IMR-90 (cell line): ENCODE data around the gene JAGN1. TPM values are rescaled to one million over a fixed set of nuclear protein-coding genes. Genes with fewer than 3 reads are reported as not detected.

ENCODE experiments used
- ATAC-seq: fragments of 200-7000 bp; cut with Tn5 transposase; 2 replicates; pipeline ENCODE4 v1.9.1; 2020; ENCODE audit warnings: low read depth, mild to moderate bottlenecking, moderate library complexity
- BruUV-seq: library from RNA; stranded (reverse); fragments of 400-500 nt; replicated peaks from 2 replicates; lab custom pipeline; 2021; lab: Mats Ljungman, UMichigan
- CTCF ChIA-PET: fragments of 300-600 bp; formaldehyde crosslinking; extraction: SDS; loops from one replicate; lab custom pipeline; 2021; ENCODE audit warnings: antibody characterized with exemption; lab: Yijun Ruan, JAX
- POLR2A ChIA-PET: fragments of 300-600 bp; sonication (Branson Sonifier 250); formaldehyde crosslinking; loops from one replicate; lab custom pipeline; 2022; ENCODE audit warnings: antibody characterized with exemption; ENCODE audit not compliant: unreplicated experiment; lab: Charles Lee
- DNase-seq: peaks from one replicate; pipeline ENCODE4 v3.0.0; 2013
- H2AFZ ChIP-seq: replicated peaks from 2 replicates; pipeline ENCODE3; 2013; ENCODE audit warnings: low read length, mild to moderate bottlenecking; ENCODE audit not compliant: poor library complexity
- H2AK5ac ChIP-seq: 2 replicates; pipeline ENCODE4 v1.6.1; 2013; ENCODE audit warnings: low read depth, low read length, inconsistent platforms
- H2AK9ac ChIP-seq: replicated peaks from 2 replicates; pipeline ENCODE3; 2013; ENCODE audit warnings: mild to moderate bottlenecking, low read depth, low read length, moderate library complexity; ENCODE audit not compliant: poor library complexity
- H2BK120ac ChIP-seq: 2 replicates; pipeline ENCODE4 v1.6.1; 2013; ENCODE audit warnings: low read depth, low read length, inconsistent platforms
- H2BK15ac ChIP-seq: 3 replicates; pipeline ENCODE4 v1.6.1; 2013; ENCODE audit warnings: low read depth, low read length, inconsistent platforms
- H2BK20ac ChIP-seq: 2 replicates; pipeline ENCODE4 v1.6.1; 2013; ENCODE audit warnings: low read depth, mild to moderate bottlenecking, inconsistent platforms, low read length, moderate library complexity
- H2BK5ac ChIP-seq: 2 replicates; pipeline ENCODE4 v1.6.1; 2013; ENCODE audit warnings: mild to moderate bottlenecking, low read depth, low read length, inconsistent platforms; ENCODE audit not compliant: poor library complexity, severe bottlenecking
- H3K14ac ChIP-seq: replicated peaks from 2 replicates; pipeline ENCODE4 v1.6.1; 2013; ENCODE audit warnings: low read depth, low read length, inconsistent platforms
- H3K18ac ChIP-seq: 2 replicates; pipeline ENCODE4 v1.6.1; 2013; ENCODE audit warnings: low read depth, low read length, control low read depth
- H3K23ac ChIP-seq: 2 replicates; pipeline ENCODE4 v1.6.1; 2013; ENCODE audit warnings: low read depth, low read length, inconsistent platforms
- H3K27ac ChIP-seq: 2 replicates; pipeline ENCODE4 v1.5.1; 2013; ENCODE audit warnings: mild to moderate bottlenecking, control low read depth, low read length; ENCODE audit not compliant: insufficient read depth
- H3K27me3 ChIP-seq: 2 replicates; pipeline ENCODE4 v1.6.1; 2013; ENCODE audit warnings: low read length; ENCODE audit not compliant: control insufficient read depth, insufficient read depth
- H3K36me3 ChIP-seq: 2 replicates; pipeline ENCODE4 v1.6.1; 2013; ENCODE audit warnings: low read length, mixed read lengths; ENCODE audit not compliant: control insufficient read depth, insufficient read depth
- H3K4ac ChIP-seq: 2 replicates; pipeline ENCODE4 v1.6.1; 2013; ENCODE audit warnings: low read depth, low read length, inconsistent platforms
- H3K4me1 ChIP-seq: 2 replicates; pipeline ENCODE4 v1.6.1; 2013; ENCODE audit warnings: low read length, mixed read lengths; ENCODE audit not compliant: control insufficient read depth, insufficient read depth
- H3K4me2 ChIP-seq: 2 replicates; pipeline ENCODE4 v1.6.1; 2013; ENCODE audit warnings: low read depth, mild to moderate bottlenecking, control low read depth, low read length, moderate library complexity
- H3K4me3 ChIP-seq: 2 replicates; pipeline ENCODE4 v1.5.1; 2013; ENCODE audit warnings: low read depth, mild to moderate bottlenecking, control low read depth, low read length, moderate library complexity; ENCODE audit not compliant: insufficient read depth
- H3K56ac ChIP-seq: 2 replicates; pipeline ENCODE4 v1.6.1; 2013; ENCODE audit warnings: low read length, inconsistent platforms; ENCODE audit not compliant: insufficient read depth; ENCODE audit errors: extremely low read depth
- H3K79me1 ChIP-seq, 2 experiments: 2 replicates each; pipeline ENCODE4 v1.6.1; 2013; ENCODE audit warnings: low read length in 2 of 2, inconsistent platforms in 1 of 2, low read depth in 1 of 2
- H3K9ac ChIP-seq: 2 replicates; pipeline ENCODE4 v1.6.1; 2013; ENCODE audit warnings: low read depth, low read length, control low read depth
- H3K9me1 ChIP-seq: 2 replicates; pipeline ENCODE4 v1.6.1; 2013; ENCODE audit warnings: low read length, inconsistent platforms; ENCODE audit not compliant: insufficient read depth
- H3K9me3 ChIP-seq: 2 replicates; pipeline ENCODE4 v1.6.1; 2013; ENCODE audit warnings: low read length; ENCODE audit not compliant: control insufficient read depth, insufficient read depth
- H4K20me1 ChIP-seq: 2 replicates; pipeline ENCODE4 v1.6.1; 2013; ENCODE audit warnings: low read length, inconsistent platforms; ENCODE audit not compliant: insufficient read depth
- H4K5ac ChIP-seq: 2 replicates; pipeline ENCODE4 v1.6.1; 2013; ENCODE audit warnings: mild to moderate bottlenecking, low read depth, low read length, control low read depth
- H4K8ac ChIP-seq, 2 experiments: 2 replicates each; pipeline ENCODE4 v1.6.1; 2013; ENCODE audit warnings: low read depth in 2 of 2, low read length in 2 of 2, control low read depth in 1 of 2, inconsistent platforms in 1 of 2
- H4K91ac ChIP-seq: 2 replicates; pipeline ENCODE4 v1.6.1; 2013; ENCODE audit warnings: low read depth, low read length, inconsistent platforms; ENCODE audit not compliant: insufficient read depth
- RAD21 ChIP-seq: IDR thresholded peaks from 2 replicates; pipeline ENCODE4 v1.6.1; 2012; ENCODE audit warnings: low read length, improper control_type of control experiment
- WGBS, 2 experiments: methylation state at CpG; one replicate each; pipeline versions ENCODE4 v1.1.5 to v1.1.7; 2013; ENCODE audit warnings: missing lambda C conversion rate in 2 of 2; ENCODE audit not compliant: insufficient read length in 1 of 2; ENCODE audit errors: extremely low coverage in 2 of 2; 5-methylcytosine and 5-hydroxymethylcytosine counted together
- dilution Hi-C: fragments of 300-500 bp; cut with HindIII; formaldehyde crosslinking; loops from one replicate; pipeline ENCODE4 v1.14.3; 2018; ENCODE audit warnings: low sequenced_read_pairs; ENCODE audit not compliant: unreplicated experiment
- in situ Hi-C: fragments of 300-500 bp; cut with MboI; formaldehyde crosslinking; loops from 3 replicates; pipeline ENCODE4 v1.14.3; 2019; ENCODE audit warnings: low sequenced_read_pairs, inconsistent platforms, mixed read lengths
- intact Hi-C: fragments of 100-400 bp; cut with micrococcal nuclease; formaldehyde crosslinking; loops from 2 replicates; pipeline ENCODE4 v1.10.0; 2022
- polyA plus RNA-seq, 3 experiments: library from polyadenylated mRNA; depleted of rRNA; stranded (reverse); fragments of >200 nt; gene quantifications; 2 replicates each; pipeline ENCODE4 v1.2.3, GENCODE V29; 2012; ENCODE audit warnings: low replicate concordance in 1 of 3
- total RNA-seq: library from RNA; depleted of rRNA; stranded (reverse); fragments of >200 nt; gene quantifications from 2 replicates; pipeline ENCODE4 v1.2.3, GENCODE V29; 2012
- TF ChIP-seq, protein P1 (sequence below): fragments of 150-350 bp; IDR thresholded peaks from 2 replicates; pipeline ENCODE4 v1.6.1; 2017; ENCODE audit warnings: mild to moderate bottlenecking, antibody characterized with exemption, low read length, low read depth
- TF ChIP-seq, protein P2 (sequence below): fragments of 150-350 bp; IDR thresholded peaks from 2 replicates; pipeline ENCODE4 v1.6.1; 2016; ENCODE audit warnings: low read depth, mild to moderate bottlenecking, low read length, moderate library complexity, borderline replicate concordance

JAGN1 gene
- total and polyA plus RNA-seq, 2 of the 4 experiments (the other 2 are of a cell fraction), result 32.7 to 39.3 TPM

DNA sequence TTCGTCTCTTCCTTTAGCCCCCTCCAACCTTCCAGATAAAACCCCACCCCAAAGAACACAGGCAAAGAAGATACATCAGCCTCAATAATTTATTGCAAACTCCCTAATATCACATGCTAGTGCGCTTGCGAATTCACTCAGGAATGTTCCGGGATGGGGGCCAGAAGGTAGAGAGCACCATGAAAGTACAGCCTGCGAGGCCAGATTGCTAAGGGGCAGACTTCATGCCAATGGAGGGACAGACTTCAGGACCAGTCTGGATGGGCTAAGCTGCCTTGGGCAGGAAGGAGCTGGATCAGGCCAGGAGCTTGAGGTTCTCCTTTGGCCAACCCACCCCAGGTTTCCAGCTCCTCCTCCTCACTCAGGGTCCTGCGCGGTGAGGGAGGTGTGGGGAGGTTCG lies 23.8 kb upstream of the JAGN1 start:
- H4K20me1 ChIP-seq, result no peaks in the 10 kb centered on the region
- H4K5ac ChIP-seq, result no peak overlapping the region
- DNase-seq (no peak), ATAC-seq (no peak)
- H3K14ac ChIP-seq, result no peak overlapping the region
- intact Hi-C loops (no loop called here), dilution Hi-C loops (no loop called here), in situ Hi-C loops (no loop called here)
- TF ChIP-seq, protein P1, sequence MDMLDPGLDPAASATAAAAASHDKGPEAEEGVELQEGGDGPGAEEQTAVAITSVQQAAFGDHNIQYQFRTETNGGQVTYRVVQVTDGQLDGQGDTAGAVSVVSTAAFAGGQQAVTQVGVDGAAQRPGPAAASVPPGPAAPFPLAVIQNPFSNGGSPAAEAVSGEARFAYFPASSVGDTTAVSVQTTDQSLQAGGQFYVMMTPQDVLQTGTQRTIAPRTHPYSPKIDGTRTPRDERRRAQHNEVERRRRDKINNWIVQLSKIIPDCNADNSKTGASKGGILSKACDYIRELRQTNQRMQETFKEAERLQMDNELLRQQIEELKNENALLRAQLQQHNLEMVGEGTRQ, result no peak
- no peak for TF ChIP-seq RAD21
- TF ChIP-seq, protein P2, sequence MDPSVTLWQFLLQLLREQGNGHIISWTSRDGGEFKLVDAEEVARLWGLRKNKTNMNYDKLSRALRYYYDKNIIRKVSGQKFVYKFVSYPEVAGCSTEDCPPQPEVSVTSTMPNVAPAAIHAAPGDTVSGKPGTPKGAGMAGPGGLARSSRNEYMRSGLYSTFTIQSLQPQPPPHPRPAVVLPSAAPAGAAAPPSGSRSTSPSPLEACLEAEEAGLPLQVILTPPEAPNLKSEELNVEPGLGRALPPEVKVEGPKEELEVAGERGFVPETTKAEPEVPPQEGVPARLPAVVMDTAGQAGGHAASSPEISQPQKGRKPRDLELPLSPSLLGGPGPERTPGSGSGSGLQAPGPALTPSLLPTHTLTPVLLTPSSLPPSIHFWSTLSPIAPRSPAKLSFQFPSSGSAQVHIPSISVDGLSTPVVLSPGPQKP, result no peak
- H3K18ac ChIP-seq, result no peak overlapping the region
- no peak overlapping the region for H4K91ac ChIP-seq
- H2BK5ac ChIP-seq, result no peak overlapping the region
- H3K4me3 ChIP-seq, result no peak overlapping the region
- no CpG with 5 or more reads among the region's 8 CpGs for WGBS, 2 experiments
- H2AFZ ChIP-seq, result peak overlapping the region; percentile 65
- H3K27me3 ChIP-seq, result no peaks in the 10 kb centered on the region; the same call in 1 of the 2 replicates
- no peak overlapping the region for H2BK15ac ChIP-seq
- H2AK9ac ChIP-seq, result peak overlapping the region; percentile 28
- H3K36me3 ChIP-seq, result no peaks in the 10 kb centered on the region
- H3K56ac ChIP-seq, result no peak overlapping the region
- no peak overlapping the region for H2AK5ac ChIP-seq
- H3K9me1 ChIP-seq, result peaks cover 3% of the 10 kb centered on the region; the same call in 1 of the 2 replicates
- H3K9ac ChIP-seq, result no peak overlapping the region
- peaks cover 14% of the 10 kb centered on the region for H3K4me1 ChIP-seq
- no TSS peak for BruUV-seq
- H3K79me1 ChIP-seq, result no peaks in the 10 kb centered on the region
- H3K4me2 ChIP-seq, result no peak overlapping the region
- no peak overlapping the region for H2BK20ac ChIP-seq
- peak overlapping the region; percentile 53; the same call in 1 of the 2 replicates for H2BK120ac ChIP-seq
- no peak overlapping the region for H3K27ac ChIP-seq
- no peak overlapping the region for H3K4ac ChIP-seq
- H3K9me3 ChIP-seq, result 0 out of 2 replicates have a peak, but pooled peaks cover 2% of the 10 kb centered on the region
- POLR2A ChIA-PET, result no interaction called here
- H4K8ac ChIP-seq, result no peak overlapping the region
- H3K23ac ChIP-seq, result no peak overlapping the region
- CTCF ChIA-PET, result no interaction called here
